GM21619 (cell line): ENCODE results near the gene MAN1B1.

Experiments
- ATAC-seq: cut with Tn5 transposase; IDR thresholded peaks from one replicate; pipeline ENCODE4 v1.9.1; 2021; ENCODE audit not compliant: unreplicated experiment

The MAN1B1 gene

DNA sequence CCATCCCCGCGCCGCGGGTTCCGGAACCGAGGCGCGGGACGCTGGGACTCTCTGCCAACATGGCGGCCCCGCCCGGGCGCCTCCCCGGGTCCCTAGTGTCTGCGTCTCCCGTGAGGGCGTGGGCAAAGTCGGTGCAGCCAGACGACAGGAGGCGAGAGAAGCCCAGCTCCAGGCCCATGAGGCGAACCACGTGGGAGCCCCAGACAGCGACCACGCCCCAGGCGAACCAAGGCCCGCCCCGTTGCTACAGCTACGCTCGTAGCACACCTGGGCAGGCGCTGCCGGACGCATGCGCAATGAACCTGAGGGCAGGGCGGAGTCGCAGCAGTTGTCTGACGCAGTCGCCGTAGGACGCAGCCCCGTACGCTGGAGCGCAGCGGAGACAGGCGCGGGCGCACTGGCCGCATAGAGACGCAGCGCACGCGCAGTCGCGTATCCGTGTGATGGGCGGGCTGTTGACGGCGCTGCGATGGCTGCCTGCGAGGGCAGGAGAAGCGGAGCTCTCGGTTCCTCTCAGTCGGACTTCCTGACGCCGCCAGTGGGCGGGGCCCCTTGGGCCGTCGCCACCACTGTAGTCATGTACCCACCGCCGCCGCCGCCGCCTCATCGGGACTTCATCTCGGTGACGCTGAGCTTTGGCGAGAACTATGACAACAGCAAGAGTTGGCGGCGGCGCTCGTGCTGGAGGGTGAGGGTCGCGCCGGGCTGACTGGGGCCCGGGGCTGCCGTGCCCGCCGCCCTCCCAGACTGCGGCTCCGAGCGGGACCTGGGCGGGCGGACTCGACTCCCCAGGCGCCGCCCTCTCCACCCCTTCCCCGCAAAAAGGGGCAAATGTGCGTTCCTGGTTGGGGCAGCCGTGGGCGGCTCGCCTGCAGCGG, at the start of gene MAN1B1:
TSS of gene MAN1B1 (plus strand) at position 455 of the 878 bp plus-strand sequence. CDS start at position 470, 15 bp downstream.
- peak; percentile 80 for ATAC-seq

DNA sequence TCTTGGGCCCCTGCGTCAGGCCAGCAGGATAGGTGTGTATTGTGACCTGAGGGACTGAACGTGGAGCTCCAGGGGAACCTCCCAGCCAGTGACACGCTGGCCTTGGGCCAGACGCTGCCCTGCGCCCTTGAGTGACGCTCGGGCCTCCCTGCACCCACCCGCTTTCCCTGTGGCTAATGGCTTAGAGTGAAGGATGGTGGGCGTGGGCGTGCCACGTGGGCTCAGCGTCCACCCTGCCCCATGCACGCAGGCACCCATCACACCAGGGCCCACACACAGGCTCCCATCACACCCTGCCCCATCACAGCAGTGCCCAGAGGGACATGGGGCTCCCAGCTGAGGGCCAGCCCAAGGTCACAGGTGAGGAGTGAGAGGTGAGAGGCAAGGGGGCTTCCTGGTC, 49.8 kb upstream of the MAN1B1 start:
- ATAC-seq: no peak

GRCh38 chr9:137037483-137037882, 49.3 kb upstream of the MAN1B1 start:
- no peak for ATAC-seq

DNA sequence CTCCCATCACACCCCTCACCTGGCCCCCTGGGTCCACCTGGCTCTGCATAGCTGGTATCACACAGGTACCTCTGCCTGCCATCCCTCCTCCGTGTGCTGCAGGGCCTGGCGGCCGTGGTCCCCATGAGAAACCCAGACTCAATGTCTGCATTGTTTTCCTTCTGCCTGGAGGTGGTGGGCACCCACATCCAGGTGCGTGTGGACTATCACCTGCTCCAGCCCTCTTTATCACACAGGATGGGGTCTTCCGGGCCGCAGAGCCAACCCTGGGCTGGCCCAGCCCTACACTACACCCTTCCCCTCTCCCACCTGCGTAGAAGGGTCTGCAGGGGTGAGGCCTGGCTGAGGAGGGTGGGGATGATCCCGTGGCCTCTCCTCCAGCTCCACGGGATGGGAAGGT, 47.9 kb upstream of the MAN1B1 start:
- ATAC-seq: no peak

DNA sequence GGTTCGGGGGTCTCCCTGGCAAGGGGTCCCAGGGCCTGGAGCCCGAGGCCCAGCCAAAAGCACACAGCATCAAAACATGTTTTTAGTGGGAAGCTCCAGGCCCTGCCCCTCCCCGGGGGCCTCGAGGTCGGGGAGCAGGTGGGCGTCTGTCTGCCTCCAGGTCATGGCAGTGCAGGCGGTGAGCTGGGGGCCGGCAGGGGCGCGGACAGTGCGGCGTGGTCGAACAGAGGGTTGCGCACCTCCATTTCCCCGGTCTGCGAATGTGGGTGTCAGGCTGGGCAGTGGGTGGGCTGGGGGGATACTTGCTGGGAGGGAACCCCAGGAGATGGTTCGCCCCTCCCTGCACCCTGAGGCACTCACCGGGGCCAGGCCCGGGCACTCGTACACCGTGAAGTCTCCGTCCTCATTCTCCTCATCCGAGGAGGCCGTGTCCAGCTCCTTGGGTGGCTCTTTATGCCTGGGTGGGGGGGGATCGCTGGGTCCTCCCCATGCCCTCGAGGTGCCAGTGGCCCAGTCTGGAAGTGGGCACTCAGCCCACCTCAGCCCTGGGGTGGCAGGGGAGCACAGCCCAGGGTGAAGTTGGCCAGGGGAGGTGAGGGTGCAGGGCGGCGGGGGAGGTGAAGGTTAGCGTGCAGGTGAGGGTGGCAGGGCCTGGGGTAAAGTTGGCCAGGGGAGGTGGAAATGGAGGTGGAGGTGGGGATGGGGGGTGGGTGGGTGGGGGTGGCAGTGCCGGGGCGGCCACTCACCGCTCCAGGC, 47.0 kb upstream of the MAN1B1 start:
- ATAC-seq: no peak

DNA sequence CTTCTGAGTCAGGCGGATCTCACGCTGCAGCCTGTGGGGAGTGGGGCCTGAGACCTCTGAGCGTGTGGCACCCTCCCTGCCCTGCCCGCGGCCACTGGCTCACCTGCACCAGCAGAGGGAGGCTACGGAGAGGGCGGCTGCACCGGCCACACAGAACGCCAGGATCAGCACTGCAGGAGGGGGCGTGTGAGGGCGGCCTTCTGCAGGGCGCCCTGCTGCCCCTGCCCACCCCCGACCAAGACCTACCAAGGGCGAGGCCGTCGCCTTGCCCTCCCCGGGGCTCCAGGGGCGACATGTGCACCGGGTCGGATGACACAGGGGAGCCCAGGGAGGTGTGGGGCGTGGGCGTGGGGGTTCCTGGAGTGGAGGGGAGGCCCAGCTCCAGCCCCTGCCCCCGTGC, 46.2 kb upstream of the MAN1B1 start:
- ATAC-seq: no peak

DNA sequence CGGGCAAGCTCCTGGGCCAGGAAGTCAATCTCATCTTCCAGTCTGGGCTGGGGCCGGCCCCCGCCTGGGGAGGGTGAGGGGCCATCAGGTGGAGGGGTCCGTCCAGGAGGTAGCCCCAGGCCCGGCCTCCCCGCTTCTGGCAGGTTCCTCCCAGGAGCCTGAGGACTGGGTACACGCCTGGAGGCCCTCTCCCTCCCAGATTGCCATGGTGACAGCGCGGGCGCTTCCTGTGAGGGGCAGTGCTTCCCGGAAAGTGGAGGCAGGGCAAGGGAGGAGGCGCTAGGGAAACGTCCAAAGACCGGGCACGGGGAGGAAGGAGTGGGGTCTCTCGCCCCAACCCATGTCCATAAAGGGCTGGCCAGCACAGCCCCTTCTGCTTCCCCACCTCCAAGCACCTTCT, 45.7 kb upstream of the MAN1B1 start:
- no peak for ATAC-seq

DNA sequence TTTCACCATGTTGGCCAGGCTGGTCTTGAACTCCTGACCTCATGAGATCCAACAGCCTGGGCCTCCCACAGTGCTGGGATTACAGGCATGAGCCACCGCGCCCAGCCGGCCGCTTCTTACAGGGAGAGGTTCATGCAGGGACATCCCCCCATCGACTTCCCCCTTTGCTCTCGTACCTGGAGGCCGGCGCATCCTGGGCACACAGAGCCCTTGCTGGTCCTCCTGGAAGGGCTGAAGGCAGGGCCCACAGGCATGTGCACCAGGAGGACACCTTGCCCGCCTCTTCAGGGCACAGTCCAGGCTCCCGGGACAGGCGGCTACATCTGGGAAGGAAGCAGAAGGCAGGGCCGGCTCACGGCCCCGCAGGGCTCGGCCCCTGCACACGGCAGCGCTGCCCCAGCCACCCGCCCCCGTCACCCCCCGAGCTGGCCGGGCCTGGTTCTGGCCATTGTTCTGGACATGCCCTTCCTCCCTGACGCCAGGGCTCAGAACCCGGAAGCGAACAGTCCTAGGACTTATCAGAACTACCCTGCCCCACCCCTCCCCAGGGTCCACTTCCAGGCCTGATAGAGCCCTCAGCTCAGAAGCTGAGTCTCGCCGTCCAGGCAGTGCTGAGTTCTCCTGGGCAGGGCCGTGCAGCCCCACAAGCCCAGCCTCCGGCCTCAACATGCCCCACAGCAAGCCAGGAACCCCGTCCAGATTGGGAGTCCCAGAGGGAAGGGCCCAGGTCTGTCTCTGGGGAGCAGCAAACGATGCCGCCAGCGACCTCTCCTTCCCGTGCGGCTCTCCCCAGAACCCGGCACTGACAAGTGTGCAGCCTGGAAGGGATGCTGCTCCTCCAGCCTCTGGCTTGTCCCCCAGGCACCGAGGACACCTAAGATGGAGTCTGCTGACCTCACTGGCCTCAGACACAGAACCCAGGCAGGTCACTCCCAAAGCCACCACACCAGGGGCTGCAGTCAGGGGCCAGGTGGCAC, 43.7 kb upstream of the MAN1B1 start:
- ATAC-seq: no peak

GRCh38 chr9:137044037-137044436, 42.7 kb upstream of the MAN1B1 start:
- ATAC-seq: no peak

GRCh38 chr9:137044502-137045177, 42.1 kb upstream of the MAN1B1 start:
- no peak for ATAC-seq

DNA sequence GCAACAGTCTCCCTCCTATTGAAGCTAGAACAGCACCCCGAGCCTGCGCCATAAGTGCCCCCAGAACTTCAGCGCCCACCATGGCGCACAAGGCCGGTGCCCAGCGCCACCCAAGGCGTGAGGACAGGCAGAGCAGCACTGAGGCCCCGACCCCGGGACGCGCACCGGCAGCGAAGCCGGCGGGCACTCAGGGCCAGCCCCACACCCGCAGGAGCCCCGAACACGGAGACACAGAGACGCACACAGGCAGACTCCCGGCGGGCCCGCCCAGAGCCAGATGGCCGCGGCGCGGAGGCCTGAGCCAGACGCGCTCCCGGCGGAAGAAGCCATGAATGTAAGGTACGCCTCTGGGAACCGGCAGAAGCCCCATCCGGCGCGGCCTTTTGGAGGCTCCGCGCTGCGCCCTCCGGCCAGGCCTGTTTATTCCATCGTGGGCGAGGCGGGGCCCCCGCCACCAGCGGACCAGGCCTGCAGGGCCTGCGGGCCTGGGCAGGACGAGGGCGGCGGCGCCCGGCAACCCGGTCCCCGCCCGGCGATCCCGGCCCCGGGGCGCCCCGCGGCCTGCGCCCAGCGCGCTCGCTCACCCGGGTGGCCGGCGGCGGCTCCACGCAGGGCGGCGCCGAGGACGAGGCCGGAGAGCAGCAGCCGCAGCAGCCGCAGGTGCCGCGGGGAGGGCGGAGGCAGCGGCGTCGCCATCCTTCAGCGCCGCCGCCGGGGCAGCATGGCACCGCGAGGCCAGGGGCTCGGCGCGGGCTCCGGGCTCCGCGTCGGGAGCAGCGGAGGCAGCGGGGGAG, 41.3 kb upstream of the MAN1B1 start:
- no peak for ATAC-seq

GRCh38 chr9:137046088-137046787, 40.5 kb upstream of the MAN1B1 start, which contains the start of gene NPDC1:
Gene NPDC1 (minus strand): TSS chr9:137046177. CDS start chr9:137045989, 188 bp downstream.
- no peak for ATAC-seq

GRCh38 chr9:137048655-137049543, 37.9 kb upstream of the MAN1B1 start:
- ATAC-seq: no peak

DNA sequence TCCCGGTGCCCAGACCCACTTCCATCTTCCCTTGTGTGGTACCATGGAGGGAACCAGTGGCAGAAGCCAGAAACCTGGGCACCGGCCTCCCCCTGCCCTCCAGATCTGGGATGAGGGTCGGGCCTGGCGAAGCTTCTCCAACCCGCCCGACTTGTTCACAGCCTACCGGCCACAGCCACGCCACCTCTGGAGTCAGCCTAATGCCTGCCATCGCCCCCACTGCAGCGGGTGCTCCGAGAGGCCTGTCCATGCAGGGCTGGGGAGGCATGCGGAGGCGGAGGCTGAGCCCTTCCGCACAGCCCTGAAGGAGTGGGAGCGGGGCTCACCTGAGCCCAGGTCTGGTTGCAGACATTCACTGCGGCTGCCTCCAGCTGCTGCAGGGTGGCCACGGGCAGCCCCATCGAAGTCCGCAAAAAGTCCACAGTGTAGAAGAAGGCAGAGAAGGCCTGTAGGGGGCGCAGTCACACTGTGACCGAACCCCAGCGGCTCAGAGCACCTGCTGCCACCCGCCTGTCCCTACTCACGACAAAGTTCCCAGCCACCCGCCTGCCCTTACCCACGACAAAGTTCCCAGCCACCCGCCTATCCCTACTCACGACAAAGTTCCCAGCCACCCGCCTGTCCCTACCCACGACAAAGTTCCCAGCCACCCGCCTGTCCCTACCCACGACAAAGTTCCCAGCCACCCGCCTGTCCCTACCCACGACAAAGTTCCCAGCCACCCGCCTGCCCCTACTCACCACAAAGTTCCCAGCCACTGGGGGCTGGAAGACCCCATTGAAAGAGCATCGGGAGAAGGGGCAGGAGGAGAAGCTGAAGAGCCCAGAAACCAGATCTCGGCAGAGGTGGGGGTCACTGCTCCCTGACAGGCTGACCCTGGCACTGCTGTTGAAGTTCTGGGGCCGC, 37.0 kb upstream of the MAN1B1 start:
- ATAC-seq: no peak

GRCh38 chr9:137050570-137050969, 36.2 kb upstream of the MAN1B1 start:
- no peak for ATAC-seq

DNA sequence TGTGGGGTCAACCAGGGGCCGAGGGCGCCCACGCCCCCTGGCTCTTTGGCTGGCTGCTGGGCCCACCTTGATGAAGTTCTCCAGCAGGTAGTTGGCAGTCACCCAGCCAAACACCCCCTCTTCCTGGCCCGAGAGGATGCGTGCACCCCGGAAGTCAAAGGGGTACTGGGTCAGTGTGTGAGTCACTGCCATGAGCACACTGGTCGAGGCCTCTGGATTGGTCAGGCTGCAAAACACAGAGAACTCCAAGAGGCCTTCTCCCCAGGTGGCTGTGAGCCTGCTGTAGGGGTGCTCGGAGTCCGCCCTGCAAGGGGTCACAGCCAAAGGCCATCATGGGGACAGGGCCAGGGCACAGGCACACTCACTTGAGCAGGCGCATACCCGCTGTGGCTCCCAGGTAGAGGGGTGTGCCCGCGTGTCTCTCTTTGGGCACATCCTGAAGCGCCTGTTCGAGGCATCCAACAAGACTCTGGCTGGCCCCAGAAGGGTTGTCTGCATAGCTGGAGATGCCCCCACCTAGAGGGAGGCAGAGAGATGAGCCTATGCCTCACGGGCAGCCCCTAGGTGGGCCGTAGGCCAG, 35.5 kb upstream of the MAN1B1 start:
- no peak for ATAC-seq

DNA sequence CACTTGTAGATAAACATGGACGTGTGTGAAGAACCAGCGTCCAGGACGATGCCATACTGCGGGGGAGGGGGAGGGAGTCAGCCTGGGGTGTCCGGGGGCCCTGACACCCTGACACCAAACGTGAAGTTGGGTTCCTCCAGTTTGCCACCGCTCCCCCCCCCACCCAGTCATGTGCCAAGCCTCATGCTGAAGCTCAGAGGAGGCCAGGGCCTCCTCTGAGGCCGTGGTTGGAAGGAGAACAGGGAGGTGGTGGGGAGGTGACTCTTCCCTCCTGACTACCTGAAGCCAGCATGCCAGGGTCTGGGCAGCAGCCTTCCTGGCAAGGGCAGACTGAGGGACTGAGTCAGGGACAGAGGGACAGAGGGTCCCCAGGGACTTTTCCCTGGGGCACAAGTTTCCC, 34.5 kb upstream of the MAN1B1 start:
- no peak for ATAC-seq
